Daoy (cell line): ENCODE data around the gene MAP4K4. TPM values are rescaled to one million over a fixed set of nuclear protein-coding genes. Genes with fewer than 3 reads are reported as not detected.

ENCODE experiments used
- DNase-seq: peaks from one replicate; pipeline ENCODE4 v3.0.0-alpha.2; 2015; ENCODE audit warnings: low read depth
- total RNA-seq: library from RNA; depleted of rRNA; stranded (reverse); fragments of >200 nt; shearing (Covaris generic); gene quantifications from 2 replicates; pipeline ENCODE4 v1.2.3, GENCODE V29; 2014

Gene MAP4K4
- total RNA-seq, 1 experiment from 2014 or later, result 78.3 TPM

- DNase-seq, result no peak
Observed at GRCh38 chr2:101815739-101816391, 118.4 kb downstream of the MAP4K4 start.

GRCh38 chr2:101816598-101816997 is 119.1 kb downstream of the MAP4K4 start:
- no peak for DNase-seq

GRCh38 chr2:101817481-101817880 is 120.0 kb downstream of the MAP4K4 start:
- no peak for DNase-seq

GRCh38 chr2:101818531-101819451 is 121.3 kb downstream of the MAP4K4 start:
- peak; percentile 71 for DNase-seq

GRCh38 chr2:101820519-101820918 is 123.0 kb downstream of the MAP4K4 start:
- peak; percentile 83 for DNase-seq

- no peak for DNase-seq
Observed at GRCh38 chr2:101821059-101821805, 123.7 kb downstream of the MAP4K4 start.

- DNase-seq, result no peak
Observed at GRCh38 chr2:101821828-101822458, 124.4 kb downstream of the MAP4K4 start.

- DNase-seq, result peak; percentile 85
Observed at GRCh38 chr2:101823347-101823791, 125.9 kb downstream of the MAP4K4 start.

- peak; percentile 70 for DNase-seq
Observed at GRCh38 chr2:101823859-101824258, 126.4 kb downstream of the MAP4K4 start.

GRCh38 chr2:101826716-101827115 is 129.2 kb downstream of the MAP4K4 start:
- DNase-seq, result no peak

GRCh38 chr2:101827246-101827645 is 129.7 kb downstream of the MAP4K4 start:
- DNase-seq, result peak; percentile 91

- DNase-seq, result no peak
Observed at GRCh38 chr2:101828257-101828656, 130.8 kb downstream of the MAP4K4 start.

- DNase-seq, result no peak
Observed at GRCh38 chr2:101828673-101829334, 131.3 kb downstream of the MAP4K4 start.

- DNase-seq, result no peak
Observed at GRCh38 chr2:101829429-101829828, 131.9 kb downstream of the MAP4K4 start.

GRCh38 chr2:101830146-101830545 is 132.6 kb downstream of the MAP4K4 start:
- DNase-seq, result no peak

- DNase-seq, result peak; percentile 80
Observed at GRCh38 chr2:101830555-101830954, 133.0 kb downstream of the MAP4K4 start.

- peak; percentile 65 for DNase-seq
Observed at GRCh38 chr2:101831351-101831865, 133.9 kb downstream of the MAP4K4 start.

GRCh38 chr2:101832114-101832513 is 134.6 kb downstream of the MAP4K4 start:
- no peak for DNase-seq

GRCh38 chr2:101833890-101834523 is 136.5 kb downstream of the MAP4K4 start:
- DNase-seq, result no peak

GRCh38 chr2:101837354-101837753 is 139.8 kb downstream of the MAP4K4 start:
- DNase-seq, result no peak
